WTC11 (cell line): Measurements from ENCODE around the gene DOK7. TPM values are rescaled to one million over a fixed set of nuclear protein-coding genes. Genes with fewer than 3 reads are reported as not detected.
A peak's percentile ranks its signal among the peaks of the same experiment; 100 is the strongest.

Experiments used
- ATAC-seq: fragments of 200-7000 bp; cut with Tn5 transposase; 2 replicates; pipeline ENCODE4 v1.10.0; 2021; ENCODE audit warnings: mild to moderate bottlenecking, moderate library complexity
- CTCF ChIA-PET: fragments of 300-600 bp; sonication (Branson Sonifier 250); formaldehyde crosslinking; loops from one replicate; lab custom pipeline; 2021; ENCODE audit warnings: antibody characterized with exemption; lab: Charles Lee
- POLR2A ChIA-PET: fragments of 350-600 bp; sonication (Branson Sonifier 250); formaldehyde crosslinking; loops from one replicate; lab custom pipeline; 2021; ENCODE audit warnings: antibody characterized with exemption; lab: Charles Lee
- DNase-seq: peaks from one replicate; pipeline ENCODE4 v3.0.0; 2021; ENCODE audit warnings: low spot score
- H3K27ac Mint-ChIP-seq: 2 replicates; pipeline ENCODE4 v1.8.0; 2021; ENCODE audit warnings: mixed read lengths
- H3K27me3 Mint-ChIP-seq: 2 replicates; pipeline ENCODE4 v1.8.0; 2021; ENCODE audit warnings: low read depth, mild to moderate bottlenecking, moderate library complexity, mixed read lengths
- H3K36me3 Mint-ChIP-seq: 2 replicates; pipeline ENCODE4 v1.8.0; 2021; ENCODE audit warnings: mixed read lengths
- H3K4me1 Mint-ChIP-seq: 2 replicates; pipeline ENCODE4 v1.8.0; 2022; ENCODE audit warnings: mixed read lengths
- H3K4me3 Mint-ChIP-seq: 2 replicates; pipeline ENCODE4 v1.8.0; 2021; ENCODE audit warnings: mild to moderate bottlenecking, moderate library complexity, mixed read lengths
- H3K9me3 Mint-ChIP-seq: 2 replicates; pipeline ENCODE4 v1.8.0; 2021; ENCODE audit warnings: mixed read lengths
- CBFB ChIP-seq: sonication (generic); formaldehyde crosslinking; IDR thresholded peaks from 2 replicates; pipeline ENCODE4 v1.8.1; 2022; ENCODE audit warnings: mild to moderate bottlenecking, low read depth, missing genetic modification reagents
- ELF4 ChIP-seq: sonication (generic); formaldehyde crosslinking; IDR thresholded peaks from 2 replicates; pipeline ENCODE4 v1.8.1; 2022; ENCODE audit warnings: low read depth, mild to moderate bottlenecking, moderate library complexity, missing genetic modification reagents
- FOXJ3 ChIP-seq: sonication (generic); formaldehyde crosslinking; IDR thresholded peaks from 2 replicates; pipeline ENCODE4 v1.9.0; 2021; ENCODE audit warnings: missing genetic modification reagents, mild to moderate bottlenecking, borderline replicate concordance
- JUN ChIP-seq: sonication (generic); formaldehyde crosslinking; IDR thresholded peaks from 2 replicates; pipeline ENCODE4 v1.8.0; 2023; ENCODE audit warnings: mild to moderate bottlenecking, missing genetic modification reagents
- NFYB ChIP-seq: sonication (generic); formaldehyde crosslinking; conservative IDR thresholded peaks from 2 replicates; pipeline ENCODE4 v1.8.0; 2022; ENCODE audit warnings: low read depth, missing genetic modification reagents
- PRRX2 ChIP-seq: fragments of 250-450 bp; sonication (Bioruptor Pico); IDR thresholded peaks from 2 replicates; pipeline ENCODE4 v1.8.0; 2021; ENCODE audit warnings: mild to moderate bottlenecking
- RELA ChIP-seq: sonication (generic); formaldehyde crosslinking; IDR thresholded peaks from 2 replicates; pipeline ENCODE4 v1.8.1; 2022; ENCODE audit warnings: missing genetic modification reagents, mild to moderate bottlenecking, borderline replicate concordance
- SOX15 ChIP-seq: fragments of 250-450 bp; sonication (Bioruptor Pico); IDR thresholded peaks from 2 replicates; pipeline ENCODE4 v1.9.0; 2021; ENCODE audit warnings: mild to moderate bottlenecking
- TEAD4 ChIP-seq: sonication (generic); formaldehyde crosslinking; IDR thresholded peaks from 2 replicates; pipeline ENCODE4 v1.8.0; 2022; ENCODE audit warnings: mild to moderate bottlenecking, missing genetic modification reagents
- ZNF138 ChIP-seq: sonication (generic); formaldehyde crosslinking; conservative IDR thresholded peaks from 2 replicates; pipeline ENCODE4 v1.8.1; 2022; ENCODE audit warnings: mild to moderate bottlenecking, moderate library complexity, missing genetic modification reagents
- total RNA-seq: library from RNA; stranded (reverse); gene quantifications from 3 replicates; pipeline ENCODE4 v1.2.3, GENCODE V29; 2021
- TF ChIP-seq, protein P1 (sequence below): sonication (generic); formaldehyde crosslinking; IDR thresholded peaks from 2 replicates; pipeline ENCODE4 v1.8.0; 2023; ENCODE audit warnings: missing genetic modification reagents, mild to moderate bottlenecking, borderline replicate concordance
- TF ChIP-seq, protein P2 (sequence below): sonication (generic); formaldehyde crosslinking; IDR thresholded peaks from 2 replicates; pipeline ENCODE4 v1.8.1; 2022; ENCODE audit warnings: mild to moderate bottlenecking, missing genetic modification reagents, moderate library complexity, borderline replicate concordance
- TF ChIP-seq, protein P3 (sequence below): sonication (generic); formaldehyde crosslinking; IDR thresholded peaks from 2 replicates; pipeline ENCODE4 v1.8.0; 2022; ENCODE audit warnings: mild to moderate bottlenecking, missing genetic modification reagents
- TF ChIP-seq, protein P4 (sequence below): sonication (generic); formaldehyde crosslinking; IDR thresholded peaks from 2 replicates; pipeline ENCODE4 v1.8.1; 2022; ENCODE audit warnings: low read depth, mild to moderate bottlenecking, moderate library complexity, missing genetic modification reagents, borderline replicate concordance
- TF ChIP-seq, protein P5 (sequence below): sonication (generic); formaldehyde crosslinking; IDR thresholded peaks from 2 replicates; pipeline ENCODE4 v1.8.1; 2023; ENCODE audit warnings: mild to moderate bottlenecking, missing genetic modification reagents, borderline replicate concordance
- TF ChIP-seq, protein P6 (sequence below): fragments of 250-450 bp; sonication (Bioruptor Pico); IDR thresholded peaks from 2 replicates; pipeline ENCODE4 v1.9.0; 2021; ENCODE audit warnings: mild to moderate bottlenecking
- TF ChIP-seq, protein P7 (sequence below): sonication (generic); formaldehyde crosslinking; IDR thresholded peaks from 2 replicates; pipeline ENCODE4 v1.8.1; 2023; ENCODE audit warnings: mild to moderate bottlenecking, missing genetic modification reagents

DOK7 gene
- total RNA-seq, 1 experiment from 2014 or later: 0.22 TPM

DNA sequence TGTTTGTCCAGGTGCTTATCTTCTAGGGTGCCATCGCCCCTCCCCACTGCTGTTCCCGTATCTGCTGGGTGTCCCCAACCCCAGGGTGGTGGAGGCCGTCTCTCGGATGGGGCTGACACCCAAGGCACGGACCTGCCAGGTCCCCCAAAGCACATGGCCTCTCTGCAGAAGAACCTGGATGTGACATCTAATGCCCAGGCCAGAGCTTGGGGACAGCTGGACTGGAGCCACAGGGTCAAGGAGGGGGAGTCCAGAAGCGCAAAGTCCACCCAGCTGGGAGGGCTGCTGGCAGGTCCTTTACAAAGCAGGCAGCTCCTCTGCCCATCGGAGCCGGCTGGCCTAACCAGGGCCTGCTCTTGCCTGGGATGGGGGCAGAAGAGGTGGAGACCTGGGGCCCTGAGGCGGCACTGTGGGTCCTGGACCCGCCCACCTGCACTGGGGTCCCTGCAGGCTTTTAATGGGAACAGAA lies 751 bp upstream of the DOK7 start:
- DNase-seq (no peak), ATAC-seq (no peak)
- CTCF ChIA-PET: interaction anchor here (1.1 to 2.3 kb wide), 3 partner anchors 18 to 144 kb away, joined by 4 to 12 read pairs (median 5); no protein-coding TSS in a partner anchor
- H3K27me3 Mint-ChIP-seq: peaks cover 61% of the 10 kb centered on the region
- H3K4me1 Mint-ChIP-seq: no peaks in the 10 kb centered on the region
- no peak overlapping the region for H3K27ac Mint-ChIP-seq
- TF ChIP-seq, protein P1, sequence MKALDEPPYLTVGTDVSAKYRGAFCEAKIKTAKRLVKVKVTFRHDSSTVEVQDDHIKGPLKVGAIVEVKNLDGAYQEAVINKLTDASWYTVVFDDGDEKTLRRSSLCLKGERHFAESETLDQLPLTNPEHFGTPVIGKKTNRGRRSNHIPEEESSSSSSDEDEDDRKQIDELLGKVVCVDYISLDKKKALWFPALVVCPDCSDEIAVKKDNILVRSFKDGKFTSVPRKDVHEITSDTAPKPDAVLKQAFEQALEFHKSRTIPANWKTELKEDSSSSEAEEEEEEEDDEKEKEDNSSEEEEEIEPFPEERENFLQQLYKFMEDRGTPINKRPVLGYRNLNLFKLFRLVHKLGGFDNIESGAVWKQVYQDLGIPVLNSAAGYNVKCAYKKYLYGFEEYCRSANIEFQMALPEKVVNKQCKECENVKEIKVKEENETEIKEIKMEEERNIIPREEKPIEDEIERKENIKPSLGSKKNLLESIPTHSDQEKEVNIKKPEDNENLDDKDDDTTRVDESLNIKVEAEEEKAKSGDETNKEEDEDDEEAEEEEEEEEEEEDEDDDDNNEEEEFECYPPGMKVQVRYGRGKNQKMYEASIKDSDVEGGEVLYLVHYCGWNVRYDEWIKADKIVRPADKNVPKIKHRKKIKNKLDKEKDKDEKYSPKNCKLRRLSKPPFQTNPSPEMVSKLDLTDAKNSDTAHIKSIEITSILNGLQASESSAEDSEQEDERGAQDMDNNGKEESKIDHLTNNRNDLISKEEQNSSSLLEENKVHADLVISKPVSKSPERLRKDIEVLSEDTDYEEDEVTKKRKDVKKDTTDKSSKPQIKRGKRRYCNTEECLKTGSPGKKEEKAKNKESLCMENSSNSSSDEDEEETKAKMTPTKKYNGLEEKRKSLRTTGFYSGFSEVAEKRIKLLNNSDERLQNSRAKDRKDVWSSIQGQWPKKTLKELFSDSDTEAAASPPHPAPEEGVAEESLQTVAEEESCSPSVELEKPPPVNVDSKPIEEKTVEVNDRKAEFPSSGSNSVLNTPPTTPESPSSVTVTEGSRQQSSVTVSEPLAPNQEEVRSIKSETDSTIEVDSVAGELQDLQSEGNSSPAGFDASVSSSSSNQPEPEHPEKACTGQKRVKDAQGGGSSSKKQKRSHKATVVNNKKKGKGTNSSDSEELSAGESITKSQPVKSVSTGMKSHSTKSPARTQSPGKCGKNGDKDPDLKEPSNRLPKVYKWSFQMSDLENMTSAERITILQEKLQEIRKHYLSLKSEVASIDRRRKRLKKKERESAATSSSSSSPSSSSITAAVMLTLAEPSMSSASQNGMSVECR (CRISPR knock-in tag): no peak
- TF ChIP-seq CBFB: no peak
- TF ChIP-seq, protein P2, sequence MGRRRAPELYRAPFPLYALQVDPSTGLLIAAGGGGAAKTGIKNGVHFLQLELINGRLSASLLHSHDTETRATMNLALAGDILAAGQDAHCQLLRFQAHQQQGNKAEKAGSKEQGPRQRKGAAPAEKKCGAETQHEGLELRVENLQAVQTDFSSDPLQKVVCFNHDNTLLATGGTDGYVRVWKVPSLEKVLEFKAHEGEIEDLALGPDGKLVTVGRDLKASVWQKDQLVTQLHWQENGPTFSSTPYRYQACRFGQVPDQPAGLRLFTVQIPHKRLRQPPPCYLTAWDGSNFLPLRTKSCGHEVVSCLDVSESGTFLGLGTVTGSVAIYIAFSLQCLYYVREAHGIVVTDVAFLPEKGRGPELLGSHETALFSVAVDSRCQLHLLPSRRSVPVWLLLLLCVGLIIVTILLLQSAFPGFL (CRISPR knock-in tag): no peak
- TF ChIP-seq PRRX2: no peak
- TF ChIP-seq, protein P3, sequence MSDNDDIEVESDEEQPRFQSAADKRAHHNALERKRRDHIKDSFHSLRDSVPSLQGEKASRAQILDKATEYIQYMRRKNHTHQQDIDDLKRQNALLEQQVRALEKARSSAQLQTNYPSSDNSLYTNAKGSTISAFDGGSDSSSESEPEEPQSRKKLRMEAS (CRISPR knock-in tag): no peak
- no peak for TF ChIP-seq ZNF138 (CRISPR knock-in tag)
- no peaks in the 10 kb centered on the region for H3K36me3 Mint-ChIP-seq
- peaks cover 7% of the 10 kb centered on the region for H3K9me3 Mint-ChIP-seq
- peak overlapping the region; percentile 45 for H3K4me3 Mint-ChIP-seq
- POLR2A ChIA-PET: no interaction called here

DNA sequence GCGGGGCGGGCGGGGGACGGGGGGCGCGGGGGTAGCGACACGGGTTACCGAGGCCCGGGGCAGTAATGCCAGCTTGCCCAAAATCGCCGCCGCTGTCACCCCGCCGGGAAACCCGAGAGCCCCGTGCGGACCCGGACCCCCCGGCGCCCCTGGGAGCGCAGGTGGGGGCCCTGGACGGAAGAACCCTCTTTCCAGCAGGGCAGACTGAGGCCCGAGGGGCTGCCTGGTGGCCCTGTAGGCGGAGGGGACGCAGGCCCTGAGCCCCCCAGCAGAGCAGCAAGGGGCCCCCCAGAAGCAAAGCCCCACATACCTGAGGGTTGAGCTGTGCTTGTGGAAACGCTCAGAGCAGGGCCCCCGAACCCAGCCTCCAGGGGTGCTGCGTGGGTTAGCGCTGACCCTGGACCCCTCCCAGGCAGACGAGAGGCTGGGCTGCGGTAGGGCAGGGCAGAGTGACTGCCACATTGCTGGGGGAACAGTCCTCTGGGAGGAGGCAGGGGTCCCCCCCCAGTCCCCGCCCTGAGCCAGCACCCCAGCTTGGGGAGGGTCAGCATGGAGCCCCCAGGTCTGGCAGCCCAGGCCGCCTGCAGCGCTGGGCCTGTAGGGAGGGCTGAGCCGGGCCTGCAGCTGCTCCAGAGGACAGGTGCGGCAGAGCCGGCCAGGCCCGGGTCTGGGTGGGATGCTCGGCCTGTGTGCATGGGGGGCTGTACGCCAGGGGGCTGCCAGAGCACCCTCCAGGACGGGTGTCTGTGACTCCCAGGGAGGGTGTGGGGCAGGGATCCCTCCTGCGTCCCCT lies 646 bp downstream of the DOK7 start:
- Mint-ChIP-seq H3K27ac (no peak overlapping the region), H3K27me3 (peaks cover 47% of the 10 kb centered on the region), H3K4me3 (no peak overlapping the region), H3K9me3 (peaks cover 7% of the 10 kb centered on the region), H3K36me3 (no peaks in the 10 kb centered on the region), H3K4me1 (no peaks in the 10 kb centered on the region)
- POLR2A ChIA-PET: no interaction called here
- no peak for DNase-seq
- TF ChIP-seq SOX15 (CRISPR knock-in tag): no peak
- no peak for TF ChIP-seq ELF4 (CRISPR knock-in tag)
- ATAC-seq: no peak
- CTCF ChIA-PET: interaction anchor here (0.7 to 1.8 kb wide), 6 partner anchors 17 to 145 kb away, joined by 4 to 15 read pairs (median 5); no protein-coding TSS in a partner anchor

DNA sequence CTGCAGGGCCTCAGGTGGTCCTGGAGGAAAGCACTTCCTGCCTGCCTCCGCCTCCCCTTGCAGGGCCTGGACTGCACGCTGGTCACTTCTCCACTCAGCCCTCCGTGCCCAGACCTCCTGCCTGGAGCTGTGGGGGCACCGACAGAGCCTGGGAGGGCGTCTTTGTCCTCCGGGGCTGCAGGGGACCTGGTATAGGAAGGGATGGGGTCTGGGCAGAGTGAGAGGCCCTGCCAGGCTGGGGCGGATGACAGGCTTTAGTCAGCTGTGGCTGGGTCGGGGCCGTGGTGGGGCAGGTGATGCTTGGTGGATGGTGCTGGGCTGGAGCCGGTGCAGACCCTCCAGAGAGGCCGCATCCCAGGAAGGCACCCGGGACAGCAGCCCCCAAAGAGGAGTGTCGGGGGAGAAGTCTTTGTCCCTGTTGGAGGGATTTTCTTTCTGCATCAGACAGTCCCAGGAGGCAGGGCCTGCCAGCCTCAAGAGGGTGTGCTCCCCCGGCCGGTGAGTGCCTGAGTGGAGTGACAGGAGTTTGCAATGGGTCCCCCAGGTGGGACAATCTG lies 1.3 kb downstream of the DOK7 start:
- Mint-ChIP-seq H3K36me3 (no peaks in the 10 kb centered on the region), H3K4me3 (no peak overlapping the region), H3K27me3 (peaks cover 40% of the 10 kb centered on the region), H3K9me3 (peaks cover 7% of the 10 kb centered on the region), H3K4me1 (no peaks in the 10 kb centered on the region), H3K27ac (no peak overlapping the region)
- CTCF ChIA-PET: no interaction called here
- POLR2A ChIA-PET: no interaction called here
- ATAC-seq: no peak
- DNase-seq: no peak
- no peak for TF ChIP-seq NFYB (CRISPR knock-in tag)
- no peak for TF ChIP-seq FOXJ3 (CRISPR knock-in tag)
- TF ChIP-seq RELA: no peak
- no peak for TF ChIP-seq TEAD4 (CRISPR knock-in tag)
- TF ChIP-seq, protein P4, sequence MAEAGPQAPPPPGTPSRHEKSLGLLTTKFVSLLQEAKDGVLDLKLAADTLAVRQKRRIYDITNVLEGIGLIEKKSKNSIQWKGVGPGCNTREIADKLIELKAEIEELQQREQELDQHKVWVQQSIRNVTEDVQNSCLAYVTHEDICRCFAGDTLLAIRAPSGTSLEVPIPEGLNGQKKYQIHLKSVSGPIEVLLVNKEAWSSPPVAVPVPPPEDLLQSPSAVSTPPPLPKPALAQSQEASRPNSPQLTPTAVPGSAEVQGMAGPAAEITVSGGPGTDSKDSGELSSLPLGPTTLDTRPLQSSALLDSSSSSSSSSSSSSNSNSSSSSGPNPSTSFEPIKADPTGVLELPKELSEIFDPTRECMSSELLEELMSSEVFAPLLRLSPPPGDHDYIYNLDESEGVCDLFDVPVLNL (CRISPR knock-in tag): no peak
- TF ChIP-seq, protein P5, sequence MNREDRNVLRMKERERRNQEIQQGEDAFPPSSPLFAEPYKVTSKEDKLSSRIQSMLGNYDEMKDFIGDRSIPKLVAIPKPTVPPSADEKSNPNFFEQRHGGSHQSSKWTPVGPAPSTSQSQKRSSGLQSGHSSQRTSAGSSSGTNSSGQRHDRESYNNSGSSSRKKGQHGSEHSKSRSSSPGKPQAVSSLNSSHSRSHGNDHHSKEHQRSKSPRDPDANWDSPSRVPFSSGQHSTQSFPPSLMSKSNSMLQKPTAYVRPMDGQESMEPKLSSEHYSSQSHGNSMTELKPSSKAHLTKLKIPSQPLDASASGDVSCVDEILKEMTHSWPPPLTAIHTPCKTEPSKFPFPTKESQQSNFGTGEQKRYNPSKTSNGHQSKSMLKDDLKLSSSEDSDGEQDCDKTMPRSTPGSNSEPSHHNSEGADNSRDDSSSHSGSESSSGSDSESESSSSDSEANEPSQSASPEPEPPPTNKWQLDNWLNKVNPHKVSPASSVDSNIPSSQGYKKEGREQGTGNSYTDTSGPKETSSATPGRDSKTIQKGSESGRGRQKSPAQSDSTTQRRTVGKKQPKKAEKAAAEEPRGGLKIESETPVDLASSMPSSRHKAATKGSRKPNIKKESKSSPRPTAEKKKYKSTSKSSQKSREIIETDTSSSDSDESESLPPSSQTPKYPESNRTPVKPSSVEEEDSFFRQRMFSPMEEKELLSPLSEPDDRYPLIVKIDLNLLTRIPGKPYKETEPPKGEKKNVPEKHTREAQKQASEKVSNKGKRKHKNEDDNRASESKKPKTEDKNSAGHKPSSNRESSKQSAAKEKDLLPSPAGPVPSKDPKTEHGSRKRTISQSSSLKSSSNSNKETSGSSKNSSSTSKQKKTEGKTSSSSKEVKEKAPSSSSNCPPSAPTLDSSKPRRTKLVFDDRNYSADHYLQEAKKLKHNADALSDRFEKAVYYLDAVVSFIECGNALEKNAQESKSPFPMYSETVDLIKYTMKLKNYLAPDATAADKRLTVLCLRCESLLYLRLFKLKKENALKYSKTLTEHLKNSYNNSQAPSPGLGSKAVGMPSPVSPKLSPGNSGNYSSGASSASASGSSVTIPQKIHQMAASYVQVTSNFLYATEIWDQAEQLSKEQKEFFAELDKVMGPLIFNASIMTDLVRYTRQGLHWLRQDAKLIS (CRISPR knock-in tag): no peak
- TF ChIP-seq, protein P6, sequence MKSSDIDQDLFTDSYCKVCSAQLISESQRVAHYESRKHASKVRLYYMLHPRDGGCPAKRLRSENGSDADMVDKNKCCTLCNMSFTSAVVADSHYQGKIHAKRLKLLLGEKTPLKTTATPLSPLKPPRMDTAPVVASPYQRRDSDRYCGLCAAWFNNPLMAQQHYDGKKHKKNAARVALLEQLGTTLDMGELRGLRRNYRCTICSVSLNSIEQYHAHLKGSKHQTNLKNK (CRISPR knock-in tag): no peak
- TF ChIP-seq, protein P7, sequence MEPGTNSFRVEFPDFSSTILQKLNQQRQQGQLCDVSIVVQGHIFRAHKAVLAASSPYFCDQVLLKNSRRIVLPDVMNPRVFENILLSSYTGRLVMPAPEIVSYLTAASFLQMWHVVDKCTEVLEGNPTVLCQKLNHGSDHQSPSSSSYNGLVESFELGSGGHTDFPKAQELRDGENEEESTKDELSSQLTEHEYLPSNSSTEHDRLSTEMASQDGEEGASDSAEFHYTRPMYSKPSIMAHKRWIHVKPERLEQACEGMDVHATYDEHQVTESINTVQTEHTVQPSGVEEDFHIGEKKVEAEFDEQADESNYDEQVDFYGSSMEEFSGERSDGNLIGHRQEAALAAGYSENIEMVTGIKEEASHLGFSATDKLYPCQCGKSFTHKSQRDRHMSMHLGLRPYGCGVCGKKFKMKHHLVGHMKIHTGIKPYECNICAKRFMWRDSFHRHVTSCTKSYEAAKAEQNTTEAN (CRISPR knock-in tag): no peak
- no peak for TF ChIP-seq ZNF138 (CRISPR knock-in tag)
- TF ChIP-seq SOX15 (CRISPR knock-in tag): no peak
- no peak for TF ChIP-seq JUN (CRISPR knock-in tag)
